ENCODE results near the gene DOCK9. TPM values are rescaled to one million over a fixed set of nuclear protein-coding genes. Genes with fewer than 3 reads are reported as not detected.
A peak's percentile ranks its signal among the peaks of the same experiment; 100 is the strongest.

Gene DOCK9
- total RNA-seq, 2 experiments from 2014 or later: 31.9 to 33.5 TPM

GRCh38 chr13:98888890-98889279 lies 89.0 kb downstream of the DOCK9 start:
- peaks cover 26% of the 10 kb centered on the region for H3K4me1 Mint-ChIP-seq
- no peak overlapping the region for H3K4me3 Mint-ChIP-seq
- H3K27me3 Mint-ChIP-seq: no peaks in the 10 kb centered on the region
- peaks cover 18% of the 10 kb centered on the region for H3K36me3 Mint-ChIP-seq
- H3K27ac Mint-ChIP-seq: no peak overlapping the region
- no peaks in the 10 kb centered on the region for H3K9me3 Mint-ChIP-seq
- no peak for DNase-seq

GRCh38 chr13:98888222-98888889 lies 89.5 kb downstream of the DOCK9 start:
- H3K27ac Mint-ChIP-seq: no peak overlapping the region
- no peaks in the 10 kb centered on the region for H3K27me3 Mint-ChIP-seq
- H3K4me1 Mint-ChIP-seq: peaks cover 26% of the 10 kb centered on the region
- no peak overlapping the region for H3K4me3 Mint-ChIP-seq
- H3K9me3 Mint-ChIP-seq: no peaks in the 10 kb centered on the region
- peaks cover 17% of the 10 kb centered on the region for H3K36me3 Mint-ChIP-seq
- no peak for DNase-seq

DNA sequence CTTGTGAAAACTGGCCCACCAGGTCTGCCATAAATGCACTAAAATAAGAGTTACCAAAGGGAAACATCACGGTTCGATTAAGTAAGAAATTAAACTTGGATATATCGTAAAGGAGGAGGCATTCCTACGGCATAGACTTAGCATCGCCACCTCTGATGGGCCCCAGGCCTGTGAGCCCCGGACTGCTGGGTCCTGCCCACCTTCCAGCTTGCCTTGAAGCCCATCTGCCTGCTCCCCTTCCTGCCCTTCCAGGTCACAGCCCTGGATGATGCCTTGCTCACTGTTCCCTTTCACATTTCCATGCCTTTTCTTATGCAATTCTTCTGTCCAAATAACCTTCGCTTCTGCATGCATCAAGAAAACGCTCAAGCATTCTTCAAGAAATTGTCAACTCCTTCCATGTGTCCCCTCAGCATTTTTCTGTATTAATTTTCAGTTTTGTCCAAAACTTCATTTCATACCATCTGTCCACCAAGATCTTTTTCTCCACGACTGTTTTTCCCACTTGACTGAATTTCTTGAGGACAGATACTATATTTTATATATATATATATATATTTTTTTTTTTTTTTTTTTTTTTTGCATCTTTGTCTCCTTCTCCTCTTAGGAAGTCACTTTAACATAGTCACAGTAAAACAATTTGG lies 91.2 kb downstream of the DOCK9 start:
- Mint-ChIP-seq H3K27me3 (no peaks in the 10 kb centered on the region), H3K4me3 (no peak overlapping the region), H3K27ac (no peak overlapping the region), H3K36me3 (peaks cover 12% of the 10 kb centered on the region), H3K9me3 (no peaks in the 10 kb centered on the region), H3K4me1 (peaks cover 25% of the 10 kb centered on the region)
- DNase-seq: no peak

- DNase-seq: no peak
- Mint-ChIP-seq H3K36me3 (peaks cover 18% of the 10 kb centered on the region), H3K27me3 (no peaks in the 10 kb centered on the region), H3K9me3 (no peaks in the 10 kb centered on the region), H3K27ac (no peak overlapping the region), H3K4me1 (peaks cover 18% of the 10 kb centered on the region), H3K4me3 (no peak overlapping the region)
These were observed 92.3 kb downstream of the DOCK9 start for GRCh38 chr13:98885600-98885999.

DNA sequence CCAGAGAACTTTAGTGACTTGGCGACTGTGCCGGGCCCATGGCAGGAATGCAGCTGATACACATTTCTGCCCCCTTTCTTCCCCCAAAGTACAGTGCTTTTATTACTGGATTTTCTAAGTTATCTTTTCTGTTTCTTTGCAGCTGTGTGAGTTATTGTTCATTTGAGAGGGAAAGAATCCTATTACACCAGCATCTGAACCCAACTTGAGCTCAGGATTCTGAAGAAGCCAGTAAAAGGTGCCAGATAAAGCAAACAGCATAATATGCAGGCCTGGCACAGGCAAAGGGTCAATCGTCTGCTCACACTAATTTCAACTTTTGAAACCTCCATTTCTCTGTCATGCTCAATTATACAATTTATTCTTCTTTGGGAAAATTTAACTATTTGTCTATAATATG lies 93.9 kb downstream of the DOCK9 start:
- Mint-ChIP-seq H3K4me3 (no peak overlapping the region), H3K9me3 (no peaks in the 10 kb centered on the region), H3K4me1 (peaks cover 2% of the 10 kb centered on the region), H3K36me3 (peaks cover 24% of the 10 kb centered on the region), H3K27me3 (no peaks in the 10 kb centered on the region), H3K27ac (no peak overlapping the region)
- no peak for DNase-seq

- H3K36me3 Mint-ChIP-seq: peaks cover 31% of the 10 kb centered on the region
- no peak for DNase-seq
- no peaks in the 10 kb centered on the region for H3K27me3 Mint-ChIP-seq
- H3K9me3 Mint-ChIP-seq: no peaks in the 10 kb centered on the region
- H3K4me3 Mint-ChIP-seq: no peak overlapping the region
- no peak overlapping the region for H3K27ac Mint-ChIP-seq
- H3K4me1 Mint-ChIP-seq: no peaks in the 10 kb centered on the region
These were observed 96.5 kb downstream of the DOCK9 start for GRCh38 chr13:98881390-98881789.

- Mint-ChIP-seq H3K27me3 (no peaks in the 10 kb centered on the region), H3K27ac (peak overlapping the region; percentile 27), H3K4me1 (peaks cover 3% of the 10 kb centered on the region), H3K4me3 (no peak overlapping the region), H3K9me3 (no peaks in the 10 kb centered on the region), H3K36me3 (peaks cover 34% of the 10 kb centered on the region)
- no peak for DNase-seq
These were observed 97.2 kb downstream of the DOCK9 start for GRCh38 chr13:98880677-98881076.

GRCh38 chr13:98879957-98880356 lies 97.9 kb downstream of the DOCK9 start:
- H3K27ac Mint-ChIP-seq: peak overlapping the region; percentile 40
- no peak overlapping the region for H3K4me3 Mint-ChIP-seq
- H3K36me3 Mint-ChIP-seq: peaks cover 38% of the 10 kb centered on the region
- H3K9me3 Mint-ChIP-seq: peaks cover 1% of the 10 kb centered on the region
- H3K4me1 Mint-ChIP-seq: peaks cover 10% of the 10 kb centered on the region
- no peak for DNase-seq
- no peaks in the 10 kb centered on the region for H3K27me3 Mint-ChIP-seq

GRCh38 chr13:98879127-98879520 lies 98.7 kb downstream of the DOCK9 start:
- no peak overlapping the region for H3K27ac Mint-ChIP-seq
- peaks cover 15% of the 10 kb centered on the region for H3K4me1 Mint-ChIP-seq
- DNase-seq: no peak
- no peaks in the 10 kb centered on the region for H3K27me3 Mint-ChIP-seq
- H3K36me3 Mint-ChIP-seq: peaks cover 40% of the 10 kb centered on the region
- peaks cover 8% of the 10 kb centered on the region for H3K9me3 Mint-ChIP-seq
- no peak overlapping the region for H3K4me3 Mint-ChIP-seq

GRCh38 chr13:98878486-98879126 lies 99.3 kb downstream of the DOCK9 start:
- Mint-ChIP-seq H3K27ac (no peak overlapping the region), H3K4me1 (peaks cover 18% of the 10 kb centered on the region), H3K27me3 (no peaks in the 10 kb centered on the region), H3K4me3 (no peak overlapping the region), H3K9me3 (peaks cover 13% of the 10 kb centered on the region), H3K36me3 (peaks cover 45% of the 10 kb centered on the region)
- no peak for DNase-seq

GRCh38 chr13:98877936-98878335 lies 99.9 kb downstream of the DOCK9 start:
- Mint-ChIP-seq H3K27ac (no peak overlapping the region), H3K4me3 (no peak overlapping the region), H3K9me3 (peaks cover 19% of the 10 kb centered on the region), H3K36me3 (peaks cover 52% of the 10 kb centered on the region), H3K4me1 (peaks cover 18% of the 10 kb centered on the region), H3K27me3 (no peaks in the 10 kb centered on the region)
- no peak for DNase-seq

DNA sequence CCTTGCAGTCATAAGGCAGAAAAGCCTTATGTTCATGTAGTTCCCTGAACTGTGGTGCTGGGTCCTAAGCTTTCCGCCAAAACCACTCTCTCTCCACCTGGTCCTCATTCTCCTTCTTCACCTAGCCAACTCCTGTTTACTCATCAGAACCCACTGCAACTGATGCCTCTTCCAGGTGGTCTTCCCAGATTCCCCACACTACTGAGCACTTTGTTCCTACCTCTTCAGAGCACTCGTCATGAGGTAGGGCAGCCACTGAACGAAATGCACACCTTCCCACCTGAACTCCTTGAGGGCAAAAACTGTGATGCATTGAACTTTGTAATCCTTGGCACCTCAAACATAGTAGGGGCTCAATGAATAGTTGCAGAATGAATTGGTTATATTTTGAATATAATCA lies 100.4 kb downstream of the DOCK9 start:
- Mint-ChIP-seq H3K27me3 (no peaks in the 10 kb centered on the region), H3K4me1 (peaks cover 18% of the 10 kb centered on the region), H3K36me3 (peaks cover 55% of the 10 kb centered on the region), H3K27ac (no peak overlapping the region), H3K9me3 (peaks cover 19% of the 10 kb centered on the region), H3K4me3 (no peak overlapping the region)
- DNase-seq: no peak

GRCh38 chr13:98875146-98875729 lies 102.6 kb downstream of the DOCK9 start:
- no peaks in the 10 kb centered on the region for H3K27me3 Mint-ChIP-seq
- H3K27ac Mint-ChIP-seq: no peak overlapping the region
- peaks cover 56% of the 10 kb centered on the region for H3K36me3 Mint-ChIP-seq
- no peak for DNase-seq
- peaks cover 20% of the 10 kb centered on the region for H3K4me1 Mint-ChIP-seq
- no peak overlapping the region for H3K4me3 Mint-ChIP-seq
- H3K9me3 Mint-ChIP-seq: peaks cover 19% of the 10 kb centered on the region

GRCh38 chr13:98874029-98874397 lies 103.9 kb downstream of the DOCK9 start:
- Mint-ChIP-seq H3K4me3 (no peak overlapping the region), H3K9me3 (peaks cover 19% of the 10 kb centered on the region), H3K4me1 (peaks cover 20% of the 10 kb centered on the region), H3K27ac (no peak overlapping the region), H3K36me3 (peaks cover 54% of the 10 kb centered on the region), H3K27me3 (no peaks in the 10 kb centered on the region)
- no peak for DNase-seq

DNA sequence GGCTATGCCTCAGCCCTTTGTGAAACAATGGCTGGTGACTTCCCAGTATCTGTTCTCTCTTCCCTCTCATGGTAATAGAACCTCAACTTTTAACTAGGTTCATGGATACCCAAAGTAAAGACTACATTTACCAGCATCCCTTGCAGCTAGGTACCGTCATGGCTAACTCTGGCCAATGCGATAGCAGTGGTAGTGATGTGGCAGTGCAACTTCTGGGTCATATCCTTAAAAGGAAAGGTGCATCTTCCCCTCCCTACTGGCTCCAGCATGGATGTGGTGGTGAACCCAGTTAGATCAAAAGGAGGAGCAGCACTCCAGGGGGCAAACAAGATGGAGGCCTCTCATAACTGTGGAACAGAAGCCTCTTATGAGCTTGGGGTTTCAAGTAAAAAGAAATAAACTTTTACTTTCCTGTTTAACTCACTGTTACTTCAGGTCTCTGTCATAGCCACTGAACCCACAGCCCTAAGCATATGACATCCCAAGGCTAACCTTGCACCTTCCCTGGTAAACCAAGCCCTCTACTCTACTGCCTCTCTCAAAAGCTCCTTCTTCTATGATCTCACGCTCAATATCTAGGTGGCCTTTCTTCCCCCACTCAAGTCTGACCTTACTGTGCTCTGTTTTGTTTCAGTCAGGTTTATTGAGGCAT lies 104.4 kb downstream of the DOCK9 start:
- DNase-seq: no peak
- peaks cover 52% of the 10 kb centered on the region for H3K36me3 Mint-ChIP-seq
- no peak overlapping the region for H3K4me3 Mint-ChIP-seq
- H3K9me3 Mint-ChIP-seq: peaks cover 19% of the 10 kb centered on the region
- H3K4me1 Mint-ChIP-seq: peaks cover 20% of the 10 kb centered on the region
- H3K27me3 Mint-ChIP-seq: no peaks in the 10 kb centered on the region
- no peak overlapping the region for H3K27ac Mint-ChIP-seq
